Spinal cord (tissue), 10 donors: ENCODE data around the gene CROCC2. TPM values are rescaled to one million over a fixed set of nuclear protein-coding genes. Genes with fewer than 3 reads are reported as not detected.

Experiments
- DNase-seq, 6 donors: peaks; one replicate each; pipeline versions ENCODE4 v3.0.0 to v3.0.0-alpha.2; 2013 to 2015; ENCODE audit warnings: low spot score in 6 of 6, low read depth in 4 of 6
- H3K27ac ChIP-seq: one replicate; pipeline ENCODE4 v1.5.1; 2013; ENCODE audit warnings: low read depth, low read length, control low read depth
- H3K27me3 ChIP-seq: one replicate; pipeline ENCODE4 v1.6.1; 2013; ENCODE audit warnings: low read length; ENCODE audit not compliant: control insufficient read depth, insufficient read depth
- H3K36me3 ChIP-seq: one replicate; pipeline ENCODE4 v1.6.1; 2013; ENCODE audit warnings: low read length; ENCODE audit not compliant: control insufficient read depth, insufficient read depth
- H3K4me1 ChIP-seq: one replicate; pipeline ENCODE4 v1.6.1; 2013; ENCODE audit warnings: low read length; ENCODE audit not compliant: control insufficient read depth, insufficient read depth
- H3K4me3 ChIP-seq: one replicate; pipeline ENCODE4 v1.5.1; 2013; ENCODE audit warnings: low read depth, low read length, control low read depth
- H3K9me3 ChIP-seq: one replicate; pipeline ENCODE4 v1.6.1; 2013; ENCODE audit warnings: low read length; ENCODE audit not compliant: control insufficient read depth, insufficient read depth
- WGBS: methylation state at CpG from one replicate; pipeline ENCODE4 v1.1.5; 2013; ENCODE audit warnings: missing lambda C conversion rate; ENCODE audit not compliant: insufficient coverage; 5-methylcytosine and 5-hydroxymethylcytosine counted together
- polyA plus RNA-seq, 2 donors: library from polyadenylated mRNA; unstranded; fragments of 120-200 nt; gene quantifications; one replicate each; pipeline ENCODE4 v1.2.1, GENCODE V29; 2013; ENCODE audit not compliant: insufficient read length in 2 of 2
- total RNA-seq, 2 donors: library from RNA; depleted of rRNA in 1 of 2; stranded (reverse); fragments of 120-200 nt in 1 of 2; fragments of >200 nt in 1 of 2; gene quantifications; one replicate each; pipeline versions ENCODE4 v1.2.3 to v1.2.4, GENCODE V29; 2013 to 2014
- donor health status: healthy.

CROCC2 gene
- total and polyA plus RNA-seq, 4 donors = 0.30 to 4.4 (median 3.0) TPM

GRCh38 chr2:241010531-241011295, 104.6 kb downstream of the CROCC2 start:
- H3K9me3 ChIP-seq = no peaks in the 10 kb centered on the region
- H3K36me3 ChIP-seq = no peaks in the 10 kb centered on the region
- WGBS = 77% methylated on average over 11 of the region's 12 CpGs
- H3K27ac ChIP-seq = peak overlapping the region; percentile 5
- no peak overlapping the region for H3K4me3 ChIP-seq
- H3K27me3 ChIP-seq = no peaks in the 10 kb centered on the region
- peaks cover 25% of the 10 kb centered on the region for H3K4me1 ChIP-seq
- no peak for DNase-seq

GRCh38 chr2:241011296-241011600, 105.1 kb downstream of the CROCC2 start:
- Histone ChIP-seq H3K4me3 (no peak overlapping the region), H3K27ac (no peak overlapping the region), H3K36me3 (no peaks in the 10 kb centered on the region), H3K9me3 (no peaks in the 10 kb centered on the region), H3K4me1 (peaks cover 25% of the 10 kb centered on the region), H3K27me3 (no peaks in the 10 kb centered on the region)
- WGBS = 88% methylated on average over 9 of the region's 9 CpGs
- DNase-seq = no peak

GRCh38 chr2:241011751-241012510, 105.8 kb downstream of the CROCC2 start:
- DNase-seq = no peak
- H3K27me3 ChIP-seq = no peaks in the 10 kb centered on the region
- peaks cover 25% of the 10 kb centered on the region for H3K4me1 ChIP-seq
- no peaks in the 10 kb centered on the region for H3K9me3 ChIP-seq
- 76% methylated on average over 18 of the region's 29 CpGs for WGBS
- no peak overlapping the region for H3K27ac ChIP-seq
- H3K36me3 ChIP-seq = no peaks in the 10 kb centered on the region
- H3K4me3 ChIP-seq = no peak overlapping the region

GRCh38 chr2:241014224-241014623, 108.1 kb downstream of the CROCC2 start:
- no peak overlapping the region for H3K27ac ChIP-seq
- WGBS = 83% methylated on average over 5 of the region's 6 CpGs
- DNase-seq = no peak

GRCh38 chr2:241014764-241015163, 108.6 kb downstream of the CROCC2 start:
- WGBS = 85% methylated on average over 7 of the region's 10 CpGs
- no peak overlapping the region for H3K27ac ChIP-seq
- H3K4me3 ChIP-seq = no peak overlapping the region
- H3K9me3 ChIP-seq = no peaks in the 10 kb centered on the region
- no peaks in the 10 kb centered on the region for H3K27me3 ChIP-seq
- H3K36me3 ChIP-seq = no peaks in the 10 kb centered on the region
- H3K4me1 ChIP-seq = peaks cover 17% of the 10 kb centered on the region
- DNase-seq = no peak

More at GRCh38 chr2:241014224-241014623, 108.1 kb downstream of the CROCC2 start:
- no peaks in the 10 kb centered on the region for H3K27me3 ChIP-seq
- H3K36me3 ChIP-seq = no peaks in the 10 kb centered on the region
- H3K4me1 ChIP-seq = peaks cover 22% of the 10 kb centered on the region
- H3K9me3 ChIP-seq = no peaks in the 10 kb centered on the region
- H3K4me3 ChIP-seq = no peak overlapping the region

- DNase-seq = no peak
- Histone ChIP-seq H3K4me1 (peaks cover 10% of the 10 kb centered on the region), H3K27me3 (no peaks in the 10 kb centered on the region), H3K9me3 (no peaks in the 10 kb centered on the region), H3K4me3 (no peak overlapping the region), H3K36me3 (no peaks in the 10 kb centered on the region), H3K27ac (no peak overlapping the region)
- WGBS = 92% methylated on average over 13 of the region's 13 CpGs
These were observed 109.3 kb downstream of the CROCC2 start for GRCh38 chr2:241015439-241015838.

GRCh38 chr2:241017228-241017940, 111.2 kb downstream of the CROCC2 start:
- H3K4me1 ChIP-seq = no peaks in the 10 kb centered on the region
- H3K36me3 ChIP-seq = no peaks in the 10 kb centered on the region
- H3K4me3 ChIP-seq = no peak overlapping the region
- peaks cover under 1% of the 10 kb centered on the region for H3K9me3 ChIP-seq
- no peaks in the 10 kb centered on the region for H3K27me3 ChIP-seq
- no peak overlapping the region for H3K27ac ChIP-seq
- WGBS = 94% methylated on average over 13 of the region's 13 CpGs
- DNase-seq = no peak

- no peak overlapping the region for H3K4me3 ChIP-seq
- H3K27ac ChIP-seq = no peak overlapping the region
- no peaks in the 10 kb centered on the region for H3K27me3 ChIP-seq
- H3K4me1 ChIP-seq = no peaks in the 10 kb centered on the region
- H3K36me3 ChIP-seq = no peaks in the 10 kb centered on the region
- peaks cover 2% of the 10 kb centered on the region for H3K9me3 ChIP-seq
- DNase-seq = no peak
- WGBS = 88% methylated on average over 25 of the region's 26 CpGs
These were observed 112.1 kb downstream of the CROCC2 start for GRCh38 chr2:241018051-241018891.
